ENCODE data around the gene ZNF839. TPM values are rescaled to one million over a fixed set of nuclear protein-coding genes. Genes with fewer than 3 reads are reported as not detected.

Gene ZNF839
- total RNA-seq, 1 experiment from 2014 or later: 14.9 TPM

GRCh38 chr14:102341566-102341965 is 22.0 kb downstream of the ZNF839 start:
- DNase-seq (ENCODE audit: low read depth): no peak

- DNase-seq (ENCODE audit: low read depth): no peak
Measured at GRCh38 chr14:102342238-102342637, 22.7 kb downstream of the ZNF839 start.

GRCh38 chr14:102344084-102344483 is 24.5 kb downstream of the ZNF839 start:
- no peak for DNase-seq (ENCODE audit: low read depth)

- DNase-seq (ENCODE audit: low read depth): no peak
Measured at GRCh38 chr14:102344485-102344884, 24.9 kb downstream of the ZNF839 start.

GRCh38 chr14:102345232-102345631 is 25.7 kb downstream of the ZNF839 start:
- no peak for DNase-seq (ENCODE audit: low read depth)

GRCh38 chr14:102346645-102347044 is 27.1 kb downstream of the ZNF839 start:
- DNase-seq (ENCODE audit: low read depth): no peak

GRCh38 chr14:102348376-102348775 is 28.8 kb downstream of the ZNF839 start:
- no peak for DNase-seq (ENCODE audit: low read depth)

- no peak for DNase-seq (ENCODE audit: low read depth)
Measured at GRCh38 chr14:102351023-102351422, 31.5 kb downstream of the ZNF839 start.

- DNase-seq (ENCODE audit: low read depth): peak; percentile 22
Measured at GRCh38 chr14:102351593-102351992, 32.0 kb downstream of the ZNF839 start.

GRCh38 chr14:102352213-102352612 is 32.7 kb downstream of the ZNF839 start:
- no peak for DNase-seq (ENCODE audit: low read depth)

- DNase-seq (ENCODE audit: low read depth): no peak
Measured at GRCh38 chr14:102353126-102353619, 33.6 kb downstream of the ZNF839 start.

GRCh38 chr14:102356280-102356679 is 36.7 kb downstream of the ZNF839 start:
- no peak for DNase-seq (ENCODE audit: low read depth)

- DNase-seq (ENCODE audit: low read depth): no peak
Measured at GRCh38 chr14:102359341-102359740, 39.8 kb downstream of the ZNF839 start.

- no peak for DNase-seq (ENCODE audit: low read depth)
Measured at GRCh38 chr14:102360388-102360787, 40.8 kb downstream of the ZNF839 start.

GRCh38 chr14:102362084-102362483 is 42.5 kb downstream of the ZNF839 start:
- peak; percentile 50 for DNase-seq (ENCODE audit: low read depth)

GRCh38 chr14:102362545-102363181 is 43.1 kb downstream of the ZNF839 start, which contains the start of the genes CINP and TECPR2:
Gene CINP, minus strand, starts transcription at chr14:102362890. Its CDS starts 39 bp downstream, at chr14:102362851.
Gene TECPR2, plus strand, starts transcription at chr14:102362941. Its CDS starts 13,781 bp downstream, at chr14:102376722.
- DNase-seq (ENCODE audit: low read depth): peak; percentile 99

GRCh38 chr14:102363182-102363943 is 43.8 kb downstream of the ZNF839 start:
- DNase-seq (ENCODE audit: low read depth): peak; percentile 65

- peak; percentile 29 for DNase-seq (ENCODE audit: low read depth)
Measured at GRCh38 chr14:102370305-102370809, 50.8 kb downstream of the ZNF839 start.

- DNase-seq (ENCODE audit: low read depth): no peak
Measured at GRCh38 chr14:102371361-102371760, 51.8 kb downstream of the ZNF839 start.

GRCh38 chr14:102373110-102373509 is 53.6 kb downstream of the ZNF839 start:
- DNase-seq (ENCODE audit: low read depth): no peak

- no peak for DNase-seq (ENCODE audit: low read depth)
Measured at GRCh38 chr14:102374264-102374663, 54.7 kb downstream of the ZNF839 start.

GRCh38 chr14:102375119-102375518 is 55.6 kb downstream of the ZNF839 start:
- no peak for DNase-seq (ENCODE audit: low read depth)

GRCh38 chr14:102377696-102378095 is 58.1 kb downstream of the ZNF839 start:
- DNase-seq (ENCODE audit: low read depth): no peak
